Kidney capillary endothelial cell (primary cell): ENCODE results near the gene EML1.

Experiments
- DNase-seq: peaks from one replicate; pipeline ENCODE4 v3.0.0-alpha.2; 2018; ENCODE audit warnings: low spot score

Gene EML1

GRCh38 chr14:99873653-99874052 lies 80.4 kb downstream of the EML1 start:
- DNase-seq, result no peak

GRCh38 chr14:99874306-99874705 lies 81.1 kb downstream of the EML1 start:
- DNase-seq, result no peak

GRCh38 chr14:99875421-99875820 lies 82.2 kb downstream of the EML1 start:
- no peak for DNase-seq

GRCh38 chr14:99875836-99876235 lies 82.6 kb downstream of the EML1 start:
- DNase-seq, result no peak

GRCh38 chr14:99876406-99876805 lies 83.2 kb downstream of the EML1 start:
- DNase-seq, result no peak

- DNase-seq, result no peak
These were observed 85.3 kb downstream of the EML1 start for GRCh38 chr14:99878563-99878962.

GRCh38 chr14:99879401-99880295 lies 86.4 kb downstream of the EML1 start:
- DNase-seq, result no peak

- DNase-seq, result no peak
These were observed 87.6 kb downstream of the EML1 start for GRCh38 chr14:99880651-99881420.

GRCh38 chr14:99883866-99884650 lies 90.8 kb downstream of the EML1 start:
- DNase-seq, result no peak

GRCh38 chr14:99884834-99885648 lies 91.8 kb downstream of the EML1 start:
- DNase-seq, result peak; percentile 55

GRCh38 chr14:99885649-99885958 lies 92.4 kb downstream of the EML1 start:
- no peak for DNase-seq

GRCh38 chr14:99887407-99887806 lies 94.2 kb downstream of the EML1 start:
- no peak for DNase-seq

- no peak for DNase-seq
These were observed 94.9 kb downstream of the EML1 start for GRCh38 chr14:99888149-99888548.

- no peak for DNase-seq
These were observed 96.1 kb downstream of the EML1 start for GRCh38 chr14:99889268-99889667.

- no peak for DNase-seq
These were observed 98.1 kb downstream of the EML1 start for GRCh38 chr14:99891266-99891665.

GRCh38 chr14:99891900-99892299 lies 98.7 kb downstream of the EML1 start:
- DNase-seq, result no peak

GRCh38 chr14:99892406-99892805 lies 99.2 kb downstream of the EML1 start:
- no peak for DNase-seq

- no peak for DNase-seq
These were observed 103.1 kb downstream of the EML1 start for GRCh38 chr14:99896361-99896760.

GRCh38 chr14:99899578-99900178 lies 106.5 kb downstream of the EML1 start:
- peak; percentile 29 for DNase-seq

GRCh38 chr14:99902925-99903324 lies 109.7 kb downstream of the EML1 start:
- no peak for DNase-seq

GRCh38 chr14:99904506-99904905 lies 111.3 kb downstream of the EML1 start:
- no peak for DNase-seq
